Type B pancreatic cell (in vitro differentiated cells): Measurements from ENCODE around the gene RAD51B. TPM values are rescaled to one million over a fixed set of nuclear protein-coding genes. Genes with fewer than 3 reads are reported as not detected.

Source experiments
- DNase-seq: peaks from one replicate; pipeline ENCODE4 v3.0.0; 2021; ENCODE audit warnings: mixed read lengths; ENCODE audit not compliant: unreplicated experiment; ENCODE audit errors: extremely low spot score
- H3K27ac Mint-ChIP-seq: 2 replicates; pipeline ENCODE4 v1.8.0; 2021; ENCODE audit warnings: mild to moderate bottlenecking, mixed read lengths
- H3K27me3 Mint-ChIP-seq: 2 replicates; pipeline ENCODE4 v1.8.0; 2021; ENCODE audit warnings: mixed read lengths
- H3K36me3 Mint-ChIP-seq: 2 replicates; pipeline ENCODE4 v1.8.0; 2021; ENCODE audit warnings: mixed read lengths
- H3K4me1 Mint-ChIP-seq: one replicate; pipeline ENCODE4 v1.8.0; 2021; ENCODE audit warnings: mixed read lengths; ENCODE audit not compliant: unreplicated experiment
- H3K4me3 Mint-ChIP-seq: 2 replicates; pipeline ENCODE4 v1.8.0; 2021; ENCODE audit warnings: mild to moderate bottlenecking, mixed read lengths
- H3K9me3 Mint-ChIP-seq: 2 replicates; pipeline ENCODE4 v1.8.0; 2021; ENCODE audit warnings: mixed read lengths
- CTCF ChIP-seq: fragments of 200-600 bp; sonication (generic); conservative IDR thresholded peaks from 2 replicates; pipeline ENCODE4 v1.5.0; 2021; ENCODE audit warnings: antibody characterized with exemption, mild to moderate bottlenecking
- total RNA-seq: library from RNA; stranded (reverse); gene quantifications from 2 replicates; pipeline ENCODE4 v1.2.1, GENCODE V29; 2021; ENCODE audit warnings: low replicate concordance

The RAD51B gene
- total RNA-seq, 1 donor from 2014 or later = 27.3 TPM

- H3K27me3 Mint-ChIP-seq = no peaks in the 10 kb centered on the region
- no peak for TF ChIP-seq CTCF
- H3K4me3 Mint-ChIP-seq = no peak overlapping the region
- DNase-seq = no peak
- H3K36me3 Mint-ChIP-seq = peaks cover 14% of the 10 kb centered on the region
- peaks cover 10% of the 10 kb centered on the region for H3K9me3 Mint-ChIP-seq
- H3K4me1 Mint-ChIP-seq = peaks cover 54% of the 10 kb centered on the region
- no peak overlapping the region for H3K27ac Mint-ChIP-seq
Measured at GRCh38 chr14:68583548-68584280, 764.1 kb downstream of the RAD51B start.

- H3K27ac Mint-ChIP-seq = peak overlapping the region; percentile 30
- peaks cover 15% of the 10 kb centered on the region for H3K9me3 Mint-ChIP-seq
- H3K4me1 Mint-ChIP-seq = peaks cover 65% of the 10 kb centered on the region
- peaks cover 17% of the 10 kb centered on the region for H3K36me3 Mint-ChIP-seq
- no peak overlapping the region for H3K4me3 Mint-ChIP-seq
- TF ChIP-seq CTCF = no peak
- H3K27me3 Mint-ChIP-seq = no peaks in the 10 kb centered on the region
- DNase-seq = no peak
Measured at GRCh38 chr14:68584786-68585185, 765.2 kb downstream of the RAD51B start.

- Mint-ChIP-seq H3K9me3 (peaks cover 17% of the 10 kb centered on the region), H3K27me3 (no peaks in the 10 kb centered on the region), H3K4me1 (peaks cover 67% of the 10 kb centered on the region), H3K36me3 (peaks cover 20% of the 10 kb centered on the region), H3K4me3 (peak overlapping the region; percentile 72), H3K27ac (peak overlapping the region; percentile 78)
- no peak for DNase-seq
- no peak for TF ChIP-seq CTCF
Measured at GRCh38 chr14:68585690-68586089, 766.1 kb downstream of the RAD51B start.

GRCh38 chr14:68586896-68587751 lies 767.5 kb downstream of the RAD51B start:
- peak overlapping the region; percentile 80 for H3K4me3 Mint-ChIP-seq
- peak overlapping the region; percentile 92 for H3K27ac Mint-ChIP-seq
- no peak for DNase-seq
- H3K36me3 Mint-ChIP-seq = peaks cover 16% of the 10 kb centered on the region
- no peak for TF ChIP-seq CTCF
- no peaks in the 10 kb centered on the region for H3K27me3 Mint-ChIP-seq
- peaks cover 66% of the 10 kb centered on the region for H3K4me1 Mint-ChIP-seq
- H3K9me3 Mint-ChIP-seq = peaks cover 16% of the 10 kb centered on the region

- peaks cover 13% of the 10 kb centered on the region for H3K36me3 Mint-ChIP-seq
- H3K27me3 Mint-ChIP-seq = no peaks in the 10 kb centered on the region
- peak overlapping the region; percentile 92 for H3K27ac Mint-ChIP-seq
- H3K4me1 Mint-ChIP-seq = peaks cover 73% of the 10 kb centered on the region
- H3K4me3 Mint-ChIP-seq = peak overlapping the region; percentile 47
- H3K9me3 Mint-ChIP-seq = peaks cover 12% of the 10 kb centered on the region
- no peak for DNase-seq
- TF ChIP-seq CTCF = no peak
Measured at GRCh38 chr14:68587931-68588330, 768.4 kb downstream of the RAD51B start.
